ENCODE results near the gene CTPS2.
"Not testable (repeated sequence)": the region's sequence is repeated elsewhere in the genome, so short reads cannot be mapped to it uniquely, and the experiment has no call there.

CTPS2 gene

GRCh38 chrX:16601885-16602284, 110.6 kb downstream of the CTPS2 start:
- DNase-seq, result no peak

- DNase-seq, result no peak
These were observed 118.0 kb downstream of the CTPS2 start for GRCh38 chrX:16594490-16594889.

GRCh38 chrX:16593801-16594200, 118.7 kb downstream of the CTPS2 start:
- DNase-seq, result no peak

- DNase-seq, result no peak
These were observed 120.2 kb downstream of the CTPS2 start for GRCh38 chrX:16592194-16592770.

- DNase-seq, result no peak
These were observed 122.6 kb downstream of the CTPS2 start for GRCh38 chrX:16589826-16590225.

GRCh38 chrX:16589211-16589610, 123.3 kb downstream of the CTPS2 start:
- DNase-seq, result no peak

- no peak for DNase-seq
These were observed 124.2 kb downstream of the CTPS2 start for GRCh38 chrX:16588266-16588665.

- no peak for DNase-seq
These were observed 124.6 kb downstream of the CTPS2 start for GRCh38 chrX:16587836-16588235.

- no peak for DNase-seq
These were observed 125.9 kb downstream of the CTPS2 start for GRCh38 chrX:16586377-16587112.

- no peak for DNase-seq
These were observed 126.7 kb downstream of the CTPS2 start for GRCh38 chrX:16585486-16586376.

GRCh38 chrX:16580004-16580797, 132.3 kb downstream of the CTPS2 start:
- DNase-seq, result not testable (repeated sequence)

- DNase-seq, result no peak
These were observed 133.0 kb downstream of the CTPS2 start for GRCh38 chrX:16579517-16579916.

GRCh38 chrX:16578218-16578617, 134.3 kb downstream of the CTPS2 start:
- no peak for DNase-seq

- no peak for DNase-seq
These were observed 134.9 kb downstream of the CTPS2 start for GRCh38 chrX:16577483-16578029.

- not testable (repeated sequence) for DNase-seq
These were observed 137.1 kb downstream of the CTPS2 start for GRCh38 chrX:16575388-16575787.

- no peak for DNase-seq
These were observed 138.7 kb downstream of the CTPS2 start for GRCh38 chrX:16573781-16574180.

GRCh38 chrX:16567681-16568080, 144.8 kb downstream of the CTPS2 start:
- no peak for DNase-seq

- no peak for DNase-seq
These were observed 145.9 kb downstream of the CTPS2 start for GRCh38 chrX:16566571-16566970.

GRCh38 chrX:16560173-16560572, 152.3 kb downstream of the CTPS2 start:
- DNase-seq, result no peak

- DNase-seq, result no peak
These were observed 153.3 kb downstream of the CTPS2 start for GRCh38 chrX:16559206-16559619.

GRCh38 chrX:16558489-16558888, 154.0 kb downstream of the CTPS2 start:
- DNase-seq, result no peak

- DNase-seq, result no peak
These were observed 159.9 kb downstream of the CTPS2 start for GRCh38 chrX:16552546-16552945.

- DNase-seq, result no peak
These were observed 164.8 kb downstream of the CTPS2 start for GRCh38 chrX:16547644-16548043.

Data from NCI-H1417 treated with DMSO at 0.1 percent for 48 hours (cell line).